Measurements from ENCODE around the gene PHGDH.
"Not testable (repeated sequence)": the region's sequence is repeated elsewhere in the genome, so short reads cannot be mapped to it uniquely, and the experiment has no call there.

PHGDH gene

DNA sequence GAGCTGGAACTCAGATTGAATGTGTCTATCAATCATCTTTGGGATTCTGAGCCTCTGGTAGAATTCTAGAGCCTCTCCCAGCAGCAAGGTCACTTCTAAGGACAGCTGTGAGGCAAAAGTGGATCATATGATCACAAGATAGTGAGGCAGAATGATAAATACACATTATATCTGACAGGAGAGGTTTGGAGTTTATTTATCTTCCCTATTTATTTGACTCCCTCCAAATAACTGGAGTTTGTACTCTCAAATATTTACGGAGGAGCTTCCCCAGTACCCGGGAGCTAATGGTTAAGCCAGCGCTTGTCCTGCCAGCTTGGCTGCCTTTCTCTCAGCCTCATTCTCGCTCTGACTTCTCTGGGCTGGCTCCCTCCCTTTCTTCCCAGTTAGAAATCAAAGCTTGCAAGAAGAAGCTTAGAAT lies 54.6 kb downstream of the PHGDH start:
- no peak for DNase-seq

DNA sequence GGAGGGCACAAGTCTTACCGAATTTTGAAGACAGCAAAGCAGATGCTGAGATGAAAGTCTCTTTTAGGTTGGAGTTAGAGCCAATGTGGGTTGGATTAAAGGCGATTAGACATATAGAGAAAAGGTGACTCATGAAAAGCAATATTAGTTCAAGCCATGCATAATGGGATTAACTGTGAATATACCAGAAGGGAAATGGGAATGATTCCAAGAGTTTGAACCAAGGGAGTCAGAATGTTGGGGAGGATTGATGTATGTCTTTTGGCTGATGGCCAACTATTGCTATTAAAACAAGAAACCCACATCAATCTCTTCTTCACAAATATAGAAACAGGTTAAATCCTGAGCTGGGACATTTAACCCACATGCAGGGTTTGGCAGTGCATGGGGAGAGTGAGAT lies 55.8 kb downstream of the PHGDH start:
- DNase-seq: no peak

DNA sequence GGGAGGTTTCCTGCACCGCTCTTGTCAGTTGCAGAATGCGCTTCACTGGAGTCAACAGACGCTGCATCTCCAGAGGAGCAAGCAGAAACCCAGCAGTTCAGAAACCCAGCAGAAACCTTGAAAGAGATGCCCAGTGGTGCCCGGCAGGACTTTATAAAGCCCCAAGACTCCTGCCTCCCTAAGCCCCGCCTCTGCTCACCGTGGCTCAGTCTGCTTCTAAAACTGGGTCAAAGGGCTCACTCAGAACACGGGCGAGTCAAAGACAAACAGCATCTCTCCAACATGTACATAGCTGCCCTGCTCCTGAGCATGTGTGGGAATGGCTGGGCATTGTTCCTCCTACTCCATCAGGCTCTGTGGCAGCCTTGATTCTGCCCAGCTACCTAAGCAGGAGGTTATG lies 57.0 kb downstream of the PHGDH start, which contains the start of gene HMGCS2:
TSS of gene HMGCS2 (minus strand) at position 128 of the 400 bp plus-strand sequence. CDS start at position 67, 61 bp downstream.
- DNase-seq: no peak

DNA sequence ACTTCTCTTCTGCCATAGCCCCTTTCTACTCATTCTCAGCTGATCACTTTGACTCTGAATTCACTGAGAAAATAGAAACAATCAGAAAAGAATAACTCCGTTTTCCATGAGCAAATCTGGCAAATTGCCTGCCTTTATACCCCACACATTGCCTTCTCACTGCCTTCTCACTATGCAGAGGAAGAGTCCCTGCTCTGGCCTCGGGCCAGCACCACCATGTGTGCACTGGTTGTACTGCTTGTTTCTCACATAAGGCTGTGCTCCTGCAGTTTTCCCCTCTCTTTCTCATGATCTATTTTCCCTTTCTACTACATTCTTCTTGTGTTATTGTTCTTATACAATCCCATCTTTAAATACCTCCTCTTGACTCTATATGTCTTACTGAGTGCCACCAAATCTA lies 59.3 kb downstream of the PHGDH start:
- DNase-seq: no peak

DNA sequence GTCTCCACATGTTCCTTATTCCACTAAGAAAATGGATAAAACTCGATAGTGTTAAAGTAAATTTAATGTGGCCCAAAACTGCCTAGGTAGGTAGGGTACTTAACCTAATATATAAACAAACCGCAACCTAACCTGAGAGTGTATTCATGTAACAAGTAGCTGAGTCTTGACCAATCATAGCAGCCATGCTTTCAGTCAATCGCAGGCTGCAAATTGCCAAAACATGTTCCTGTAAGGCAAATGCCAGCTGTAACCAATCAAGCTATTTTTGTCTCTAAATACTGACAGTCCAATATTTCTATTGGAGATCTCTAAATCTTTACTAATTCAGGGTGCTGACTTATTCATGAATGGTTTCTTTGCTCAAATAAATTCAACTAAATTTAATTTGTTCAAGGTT lies 60.0 kb downstream of the PHGDH start:
- DNase-seq: peak; percentile 18

DNA sequence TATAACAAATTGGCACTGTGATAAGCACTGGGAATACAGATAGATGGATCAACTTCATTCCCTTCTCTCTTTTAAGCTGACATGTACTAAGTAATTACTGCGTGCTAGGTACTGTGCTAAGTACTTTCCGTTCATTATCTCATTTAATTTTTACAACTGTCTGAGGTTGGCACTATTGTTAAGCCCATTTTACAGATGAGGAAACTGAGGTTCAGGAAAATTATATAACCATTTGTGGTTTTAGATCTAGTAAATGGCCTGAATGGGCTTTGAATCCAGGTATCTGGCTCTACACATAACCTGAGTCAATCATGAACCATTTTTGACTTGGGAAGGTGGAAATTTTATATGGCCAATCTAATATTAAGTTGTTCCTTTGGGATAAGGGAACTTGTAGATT lies 60.6 kb downstream of the PHGDH start:
- DNase-seq: no peak

DNA sequence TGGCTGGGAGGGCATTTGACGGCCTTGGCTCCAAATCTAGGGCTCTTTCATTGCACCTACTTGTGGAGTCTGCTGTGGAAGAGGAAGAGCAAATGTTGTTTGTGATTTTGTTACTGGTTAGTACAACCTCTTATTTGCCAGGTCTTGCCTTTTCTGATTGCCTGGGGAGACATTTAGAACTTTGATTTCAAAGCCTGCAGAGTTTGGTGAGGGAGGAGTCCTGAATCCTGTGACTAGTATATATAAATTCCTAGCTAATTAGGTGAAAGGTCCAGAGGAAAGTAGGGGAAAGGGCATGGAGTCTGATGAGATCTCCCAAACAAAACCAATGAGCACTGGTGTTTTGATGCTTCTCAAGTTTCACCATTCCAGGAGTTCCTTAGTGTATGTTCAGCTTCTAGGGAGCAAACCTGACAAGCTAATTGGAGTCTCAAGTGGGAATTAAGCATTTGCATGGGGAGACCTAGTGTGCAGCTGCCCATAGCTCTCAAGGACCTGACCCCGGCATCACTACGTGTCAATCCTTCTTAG lies 62.0 kb downstream of the PHGDH start:
- peak; percentile 48 for DNase-seq

DNA sequence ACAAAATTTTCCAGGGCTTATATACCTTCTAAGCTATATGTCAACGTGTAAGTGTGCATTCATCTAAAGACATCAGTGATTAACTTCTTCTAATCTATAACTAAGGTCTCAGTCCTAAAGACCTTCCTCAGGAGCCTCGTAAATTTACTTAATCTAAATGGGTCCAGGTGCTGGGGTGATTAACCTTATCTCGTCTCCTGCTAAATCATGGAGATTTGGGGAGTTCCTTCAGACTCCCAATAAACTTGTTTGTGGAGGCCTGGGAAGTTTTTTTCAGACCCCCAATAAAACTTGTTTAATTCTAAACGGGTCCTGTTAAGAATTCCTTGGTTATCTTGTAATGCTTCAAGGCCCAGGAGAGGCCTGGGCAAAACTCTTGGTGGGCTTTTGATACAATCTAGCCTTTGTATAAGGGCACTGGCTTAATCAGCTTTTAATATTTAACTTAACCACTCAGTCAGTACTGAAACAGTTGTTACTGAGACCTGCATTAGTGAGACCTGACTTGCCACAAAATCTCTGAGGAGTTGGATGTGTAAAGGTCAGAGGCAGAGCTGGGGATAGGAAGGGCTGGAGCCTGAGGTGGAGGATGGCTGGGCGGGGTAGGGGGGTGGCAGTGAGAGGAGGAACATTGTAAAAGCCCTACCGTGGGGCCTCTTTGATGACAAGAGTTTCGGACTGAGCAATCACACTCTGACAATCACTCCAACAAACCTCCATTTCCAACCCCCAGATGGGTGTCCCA lies 63.2 kb downstream of the PHGDH start:
- DNase-seq: no peak

DNA sequence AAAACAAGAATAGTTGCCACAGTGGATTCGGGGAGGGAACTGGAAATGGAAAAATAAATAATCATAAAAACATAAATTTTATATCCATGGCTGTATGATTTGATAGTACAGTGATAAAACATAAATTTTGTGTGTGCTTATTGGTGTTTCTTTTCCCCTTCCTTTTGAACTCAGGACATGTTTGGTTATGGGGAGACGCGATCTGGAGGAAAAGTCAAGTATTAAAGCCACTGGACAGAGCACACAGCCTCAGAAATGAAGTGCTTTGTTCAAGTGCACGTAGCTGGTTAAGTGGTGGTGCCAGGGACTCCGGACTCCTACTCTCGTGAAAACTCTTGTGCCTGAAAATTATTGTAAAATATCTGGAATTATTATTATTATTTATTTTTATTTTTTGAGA lies 66.6 kb downstream of the PHGDH start:
- DNase-seq: no peak

DNA sequence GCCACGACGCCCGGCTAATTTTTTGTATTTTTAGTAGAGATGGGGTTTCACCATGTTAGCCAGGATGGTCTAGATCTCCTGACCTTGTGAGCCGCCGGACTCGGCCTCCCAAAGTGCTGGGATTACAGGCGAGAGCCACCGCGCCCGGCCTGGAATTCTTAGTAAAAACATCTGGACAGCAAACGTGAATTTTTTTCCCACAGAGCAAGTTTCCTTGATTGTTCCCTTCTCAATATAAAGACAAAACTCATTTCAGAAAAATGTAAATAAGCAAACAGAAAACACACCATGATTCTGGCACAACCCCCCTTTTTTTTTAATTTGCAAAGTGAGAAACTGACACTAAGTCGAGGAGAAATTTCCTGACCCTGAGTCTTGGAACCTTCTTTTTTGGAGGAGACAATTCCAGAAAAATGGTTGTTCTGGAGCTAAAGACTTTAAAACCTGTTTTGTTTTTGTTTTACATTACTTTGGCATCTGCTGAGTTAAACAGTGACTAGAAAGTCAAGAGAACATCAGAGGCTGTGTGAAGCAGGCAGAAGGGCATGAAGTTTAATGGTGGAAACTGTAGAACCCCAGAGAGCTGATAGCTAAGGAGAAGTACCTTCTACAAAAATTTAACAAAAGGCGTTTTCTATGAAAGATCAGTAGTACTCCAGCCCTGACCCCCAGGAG lies 67.3 kb downstream of the PHGDH start:
- peak; percentile 41 for DNase-seq

DNA sequence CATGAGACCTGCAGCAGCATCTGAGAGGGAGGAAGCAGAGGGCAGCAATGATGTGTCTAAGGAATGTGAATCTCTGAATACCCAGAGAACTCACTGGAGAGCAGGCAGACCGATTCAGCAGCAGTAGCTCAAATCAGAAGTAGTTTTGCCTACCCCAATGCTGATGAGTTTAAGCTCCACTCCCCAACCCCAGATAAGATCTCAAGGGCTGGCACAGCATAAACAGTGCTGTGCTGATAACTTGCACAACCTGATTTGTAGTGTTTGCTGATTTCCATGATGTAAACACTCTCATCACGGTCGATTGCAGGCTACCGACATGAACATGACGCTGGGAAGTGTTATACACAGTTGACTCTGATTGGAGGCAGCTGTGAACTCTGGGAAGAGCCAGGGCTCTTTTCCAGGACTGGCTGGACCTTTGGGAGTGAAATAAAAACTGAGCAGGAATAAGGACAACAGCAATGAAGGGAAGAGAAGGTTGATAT lies 68.2 kb downstream of the PHGDH start:
- peak; percentile 48 for DNase-seq

DNA sequence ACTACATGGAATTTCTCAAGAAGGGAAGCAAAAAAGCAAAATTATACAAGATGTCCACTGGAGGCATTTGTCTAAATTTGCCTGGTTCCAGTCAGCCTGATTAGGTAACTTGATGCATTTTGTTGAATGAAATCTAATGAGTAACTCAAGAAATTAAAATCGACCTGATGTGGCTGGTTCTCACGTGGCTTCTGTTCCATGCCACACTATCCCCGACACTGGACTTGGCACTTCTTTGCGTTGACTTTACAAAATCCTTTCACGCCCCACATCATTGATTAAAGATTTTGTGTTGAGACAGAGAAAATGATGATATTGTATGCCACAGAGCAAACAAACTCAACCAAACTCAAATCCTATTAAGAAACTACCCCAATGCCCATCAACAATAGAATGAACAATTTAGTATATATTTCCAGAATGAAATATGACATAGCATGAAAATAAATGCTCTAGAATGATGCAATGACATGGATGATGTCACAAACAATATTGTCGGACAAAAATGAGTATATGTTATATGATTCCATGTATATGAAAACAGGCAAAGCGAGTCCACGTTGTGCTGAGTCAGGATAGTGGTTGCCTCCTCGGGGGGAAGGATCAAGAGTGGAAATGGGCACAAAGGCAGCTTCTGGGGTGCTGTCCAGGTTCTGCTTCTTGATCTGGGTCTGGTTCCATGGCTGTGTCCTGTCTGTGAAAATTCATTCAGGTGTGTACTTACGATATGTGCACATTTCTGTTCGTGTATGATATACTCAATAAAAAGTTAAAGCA lies 69.9 kb downstream of the PHGDH start:
- DNase-seq: no peak

DNA sequence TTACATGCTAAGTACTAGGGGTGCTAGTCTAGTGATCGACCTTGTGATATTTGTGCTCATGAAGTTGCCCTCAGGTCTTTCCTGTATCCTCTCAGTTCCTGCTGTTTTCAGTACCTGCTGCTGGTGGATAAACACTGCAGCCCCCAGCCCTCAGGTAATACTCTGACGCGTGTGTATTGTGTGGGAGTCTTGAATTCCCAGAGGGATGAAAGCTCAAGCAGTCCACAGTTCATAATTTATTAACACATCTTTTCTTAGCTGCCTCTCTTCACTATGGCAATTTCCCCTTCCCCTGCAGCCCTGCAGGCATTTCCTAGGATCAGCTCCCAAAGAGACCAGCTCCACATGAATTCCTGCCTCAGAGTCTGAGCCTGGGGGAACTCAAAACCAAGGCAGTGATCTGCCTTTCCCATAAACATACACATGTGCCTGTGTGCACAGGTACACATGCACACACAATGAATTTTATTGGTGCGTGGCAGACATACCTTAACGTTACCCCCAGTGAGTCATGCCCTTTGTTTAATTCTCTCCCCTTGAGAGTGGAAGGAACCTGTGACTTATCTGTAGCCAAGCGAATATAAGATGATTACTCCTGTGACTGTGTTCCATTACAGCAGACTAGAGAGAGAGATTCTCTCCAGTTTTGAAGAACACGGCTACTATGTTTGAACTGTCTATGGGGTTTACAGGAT lies 71.0 kb downstream of the PHGDH start:
- DNase-seq: no peak

DNA sequence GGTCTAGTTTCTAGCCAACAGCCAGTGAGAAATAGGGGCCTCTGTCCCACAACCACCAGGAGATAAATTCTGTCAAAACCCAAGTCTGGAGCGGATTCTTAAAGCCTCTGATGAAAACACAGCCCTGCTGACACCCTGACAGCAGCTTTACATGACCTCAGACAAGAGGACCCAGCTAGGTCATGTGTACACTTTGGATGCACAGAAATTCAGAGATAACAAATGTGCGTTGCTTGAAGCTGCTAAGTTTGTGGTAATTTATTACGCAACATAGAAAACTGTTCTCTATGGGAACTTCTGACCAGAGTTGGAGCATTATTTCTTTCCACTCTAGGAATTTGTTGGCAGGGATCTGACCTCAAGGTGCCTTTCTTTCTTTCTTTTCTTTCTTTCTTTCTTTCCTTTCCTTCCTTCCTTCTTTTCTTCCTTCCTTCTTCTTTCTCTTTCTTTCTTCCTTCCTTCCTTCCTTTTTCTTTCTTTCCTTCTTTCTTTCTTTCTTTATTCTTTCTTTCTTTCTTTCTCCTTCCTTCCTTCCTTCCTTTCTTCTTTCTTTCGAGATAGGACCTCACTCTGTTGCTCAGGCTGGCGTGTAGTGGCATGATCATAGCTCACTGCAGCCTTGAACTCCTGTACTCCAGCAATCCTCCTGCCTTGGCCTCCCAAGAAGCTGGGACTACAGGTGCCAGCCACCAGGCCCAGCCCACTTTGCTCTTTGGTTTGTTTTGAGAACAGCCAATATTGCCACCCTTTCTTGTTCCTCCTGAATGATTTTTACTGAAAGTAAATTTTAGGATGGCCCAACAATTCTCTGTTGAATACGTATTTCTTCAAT lies 71.8 kb downstream of the PHGDH start:
- DNase-seq: no peak

DNA sequence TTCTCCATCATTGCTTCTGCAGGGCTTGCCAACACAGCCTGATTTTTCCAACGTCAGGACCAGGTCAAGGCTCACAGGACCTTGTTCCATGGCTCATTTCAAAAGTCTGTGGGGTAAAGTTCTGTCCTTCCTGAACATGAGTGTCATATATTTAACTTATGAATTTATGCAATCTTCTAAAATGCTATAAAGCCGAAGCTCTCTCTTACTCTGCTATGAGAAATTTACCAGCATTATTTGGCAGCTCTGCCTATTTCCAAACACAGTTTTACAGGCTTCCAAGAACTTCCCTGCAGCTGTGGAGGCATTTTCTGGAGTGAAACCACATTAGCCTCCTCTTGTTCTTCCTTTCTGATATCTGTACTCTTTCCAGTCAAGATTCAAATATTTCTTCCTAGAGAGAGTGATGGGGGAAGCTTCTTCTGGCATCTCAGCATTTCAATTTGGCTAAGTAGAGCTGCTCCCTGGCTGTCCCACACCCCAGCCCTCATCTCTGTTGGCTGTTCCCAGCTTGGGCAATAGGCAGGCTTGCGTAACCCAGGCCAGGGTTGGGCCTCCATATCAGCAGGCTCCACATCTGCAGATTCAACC lies 72.6 kb downstream of the PHGDH start:
- DNase-seq: peak; percentile 26

DNA sequence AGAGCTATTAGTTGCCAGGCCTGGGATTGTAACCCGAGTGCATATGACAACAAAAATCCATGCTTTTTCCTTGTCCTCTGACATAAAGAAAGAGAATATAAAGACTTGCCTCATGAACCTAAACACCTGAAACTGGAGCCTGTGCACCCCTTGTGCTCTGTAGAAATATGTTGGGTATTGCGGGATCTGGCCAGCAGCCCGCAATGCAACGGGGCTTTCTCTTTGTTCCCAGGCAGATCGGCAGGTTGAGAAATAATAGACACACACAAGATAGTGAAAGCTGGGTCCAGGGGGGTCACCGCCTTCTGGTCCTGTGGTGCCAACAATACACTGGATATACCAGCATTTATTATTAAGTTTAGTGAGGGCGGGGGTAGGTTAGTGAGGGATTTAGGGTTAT lies 74.3 kb downstream of the PHGDH start:
- DNase-seq: not testable (repeated sequence)

DNA sequence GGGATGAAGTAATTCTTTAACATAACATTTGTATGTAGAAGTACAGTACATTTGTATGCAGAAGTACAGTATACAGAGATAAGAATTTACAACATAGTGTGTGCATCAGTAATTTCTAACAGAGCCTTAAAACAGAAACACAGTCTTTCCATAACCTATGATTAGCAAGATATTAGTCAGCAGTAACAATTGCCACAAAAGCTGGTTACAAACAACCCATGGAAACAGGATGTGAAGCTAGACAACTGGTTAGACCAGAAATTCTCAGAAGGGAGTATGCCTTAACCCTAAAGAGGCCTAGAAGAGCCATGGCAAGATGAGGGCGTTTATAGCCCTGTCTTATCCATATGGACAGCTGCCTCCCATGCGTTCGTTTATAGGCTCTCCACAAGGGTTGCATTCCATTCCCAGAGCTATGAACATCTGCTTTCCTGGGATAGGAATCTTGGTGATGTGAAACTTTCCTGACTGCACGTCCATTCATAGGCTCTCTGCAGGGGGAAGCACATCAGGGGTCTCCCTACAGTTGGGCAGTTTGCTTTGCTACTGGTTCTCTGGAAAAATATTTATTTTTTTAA lies 74.8 kb downstream of the PHGDH start:
- DNase-seq: not testable (repeated sequence)

DNA sequence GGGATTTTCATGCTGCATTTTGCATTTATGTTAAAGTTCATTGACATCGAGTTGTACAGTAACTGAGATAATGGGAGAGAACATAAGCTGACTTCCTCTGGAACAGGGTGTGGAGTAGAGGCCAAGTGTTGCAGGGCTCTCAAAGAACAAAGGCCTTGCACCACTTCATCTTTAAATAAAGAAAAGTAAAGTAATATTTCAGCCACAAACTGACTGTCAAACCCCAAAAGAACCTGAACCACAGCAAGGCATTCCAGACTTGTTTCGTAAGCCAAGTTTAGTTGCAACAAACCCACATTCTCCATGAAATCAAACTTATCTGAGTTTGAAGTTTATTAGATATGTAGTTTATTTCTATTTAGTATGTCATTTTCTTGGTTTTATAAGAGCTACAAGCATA lies 76.0 kb downstream of the PHGDH start:
- DNase-seq: no peak

DNA sequence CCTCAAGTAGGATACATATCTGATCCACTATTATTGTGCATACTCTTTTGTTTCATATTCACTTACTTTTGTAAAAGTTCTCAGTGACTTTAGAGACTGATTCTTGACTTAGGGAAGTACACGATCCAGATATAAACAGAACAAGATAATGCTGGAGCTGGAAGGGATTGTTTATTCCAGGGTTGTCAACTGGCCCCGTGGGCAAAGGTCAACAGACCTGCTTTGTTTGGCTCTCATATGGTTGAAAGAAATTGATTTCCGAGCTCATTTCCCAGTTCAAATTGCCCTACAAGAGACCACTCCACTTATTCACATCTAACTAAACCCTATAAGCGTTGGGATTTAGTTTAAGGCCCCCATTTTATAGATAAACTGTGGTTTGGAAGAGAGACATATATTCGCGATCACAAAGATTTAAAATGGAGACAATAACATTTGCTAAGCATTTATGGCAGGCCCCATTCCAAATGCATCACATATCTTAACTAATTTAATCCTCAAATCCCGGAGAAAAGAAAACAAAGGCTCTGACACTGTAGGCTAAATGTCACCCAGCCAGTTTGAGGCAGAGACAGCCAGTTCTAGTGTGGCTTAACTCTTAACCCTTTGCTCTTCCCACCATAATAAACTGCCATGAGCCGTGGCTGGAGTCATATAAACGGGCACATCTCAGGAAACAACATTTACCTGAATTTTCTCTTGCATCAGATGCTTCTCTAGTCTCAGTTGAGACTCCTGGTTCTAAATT lies 78.9 kb downstream of the PHGDH start:
- no peak for DNase-seq

DNA sequence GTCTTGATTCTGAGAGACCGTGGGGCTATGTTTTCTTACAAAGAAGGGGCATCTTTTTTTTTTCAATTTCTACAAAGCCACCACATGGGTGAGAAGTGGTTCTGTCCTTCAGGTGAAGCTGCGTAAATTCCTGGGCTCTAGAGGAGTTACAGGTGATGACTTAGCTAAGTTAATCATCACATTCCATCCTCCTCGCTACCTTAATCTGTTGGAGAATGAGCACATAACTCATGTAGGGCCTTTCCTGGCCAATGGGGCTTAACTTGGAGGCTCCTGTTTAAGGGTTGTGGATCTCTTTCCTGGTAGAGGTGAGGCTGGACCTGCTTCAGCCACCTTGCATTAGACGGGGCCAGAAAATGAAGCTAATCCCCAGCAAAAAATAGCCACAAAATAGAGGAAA lies 79.6 kb downstream of the PHGDH start:
- no peak for DNase-seq

Data from HCEC 1CT (cell line).